GM12878 (cell line): ENCODE data around the gene CCDC27. TPM values are rescaled to one million over a fixed set of nuclear protein-coding genes. Genes with fewer than 3 reads are reported as not detected.

Source experiments
- ATAC-seq: fragments of 200-7000 bp; cut with Tn5 transposase; 3 replicates; pipeline ENCODE4 v1.9.1; 2020; ENCODE audit warnings: mild to moderate bottlenecking, moderate library complexity
- BruUV-seq: library from RNA; stranded (reverse); fragments of 400-500 nt; replicated peaks from 2 replicates; lab custom pipeline; 2021; lab: Mats Ljungman, UMichigan
- CTCF ChIA-PET: fragments of 300-600 bp; sonication (Branson Sonifier 250); formaldehyde crosslinking; extraction: SDS; loops from one replicate; lab custom pipeline; 2021; ENCODE audit warnings: inconsistent platforms; lab: Yijun Ruan, JAX
- POLR2A ChIA-PET: fragments of 350-600 bp; formaldehyde crosslinking; extraction: SDS; loops from one replicate; lab custom pipeline; 2021; ENCODE audit warnings: inconsistent platforms; lab: Charles Lee
- RAD21 ChIA-PET: fragments of 300-600 bp; sonication (Branson Sonifier 250); formaldehyde crosslinking; loops from one replicate; lab custom pipeline; 2023; ENCODE audit warnings: antibody characterized with exemption; ENCODE audit not compliant: unreplicated experiment; lab: Charles Lee
- SMC1A ChIA-PET: fragments of 300-600 bp; sonication (Branson Sonifier 250); formaldehyde crosslinking; loops from one replicate; lab custom pipeline; 2023; ENCODE audit not compliant: unreplicated experiment, uncharacterized antibody; lab: Charles Lee
- DNase-seq: peaks from one replicate; pipeline ENCODE4 v3.0.0-alpha.2; 2011; ENCODE audit warnings: low read depth, low spot score
- FAIRE-seq: peaks from 3 replicates; lab custom pipeline; 2011; peaks lifted over from hg19 to GRCh38; lab: Jason Lieb, UNC
- H2AFZ ChIP-seq: 2 replicates; pipeline ENCODE4 v1.6.0; 2011; ENCODE audit warnings: low read depth, low read length, control low read depth; ENCODE audit not compliant: control insufficient read depth
- H3K27ac ChIP-seq: 2 replicates; pipeline ENCODE4 v1.5.1; 2011; ENCODE audit warnings: control low read depth; ENCODE audit not compliant: control insufficient read depth, insufficient read depth
- H3K27me3 ChIP-seq, 2 experiments: replicated peaks in 1 of 2; 2 replicates each; pipeline versions ENCODE4 v1.6.0 to v1.6.1; 2011; ENCODE audit warnings: low read length in 1 of 2; ENCODE audit not compliant: control insufficient read depth in 2 of 2, insufficient read depth in 2 of 2
- H3K36me3 ChIP-seq, 2 experiments: 2 replicates each; pipeline ENCODE4 v1.5.1; 2011; ENCODE audit warnings: low read length in 1 of 2; ENCODE audit not compliant: control insufficient read depth in 2 of 2, insufficient read depth in 2 of 2
- H3K4me1 ChIP-seq: 2 replicates; pipeline ENCODE4 v1.6.1; 2011; ENCODE audit warnings: mild to moderate bottlenecking, low read length, moderate library complexity, mixed read lengths; ENCODE audit not compliant: control insufficient read depth, insufficient read depth
- H3K4me2 ChIP-seq: 2 replicates; pipeline ENCODE4 v1.6.0; 2011; ENCODE audit warnings: control low read depth; ENCODE audit not compliant: control insufficient read depth, insufficient read depth
- H3K4me3 ChIP-seq: fragments of 200-600 bp; sonication (generic); 2 replicates; pipeline ENCODE4 v1.5.1; 2016
- H3K79me2 ChIP-seq: 2 replicates; pipeline ENCODE4 v1.6.0; 2011; ENCODE audit warnings: low read length; ENCODE audit not compliant: control insufficient read depth, insufficient read depth
- H3K9ac ChIP-seq: 2 replicates; pipeline ENCODE4 v1.8.0; 2011; ENCODE audit warnings: low read length, control low read depth, mixed read lengths; ENCODE audit not compliant: control insufficient read depth, insufficient read depth
- H3K9me3 ChIP-seq: replicated peaks from 3 replicates; pipeline ENCODE4 v1.5.1; 2011; ENCODE audit warnings: mild to moderate bottlenecking, low read length; ENCODE audit not compliant: control insufficient read depth, insufficient read depth
- H4K20me1 ChIP-seq: 2 replicates; pipeline ENCODE4 v1.6.0; 2011; ENCODE audit not compliant: control insufficient read depth, insufficient read depth
- CBX5 ChIP-seq: sonication (generic); IDR thresholded peaks from 2 replicates; pipeline ENCODE4 v1.6.1; 2016; ENCODE audit warnings: low read depth, moderate library complexity, mild to moderate bottlenecking, inconsistent platforms
- CREM ChIP-seq: IDR thresholded peaks from 2 replicates; pipeline ENCODE4 v1.6.1; 2014; ENCODE audit warnings: antibody characterized with exemption, low read depth
- DPF2 ChIP-seq: fragments of 450-650 bp; IDR thresholded peaks from 2 replicates; pipeline ENCODE4 v1.6.1; 2017; ENCODE audit warnings: mild to moderate bottlenecking
- ELK1 ChIP-seq: IDR thresholded peaks from 2 replicates; pipeline ENCODE4 v1.6.1; 2012; ENCODE audit warnings: low read depth, low read length, improper control_type of control experiment
- EZH2 ChIP-seq: IDR thresholded peaks from 2 replicates; pipeline ENCODE4 v1.6.1; 2012; ENCODE audit warnings: low read depth, mild to moderate bottlenecking, control low read depth, inconsistent platforms, low read length, borderline replicate concordance; ENCODE audit not compliant: control insufficient read depth
- GABPA ChIP-seq: IDR thresholded peaks from 2 replicates; pipeline ENCODE4 v1.6.1; 2014; ENCODE audit warnings: antibody characterized with exemption, low read depth, mild to moderate bottlenecking, inconsistent platforms
- JUND ChIP-seq: IDR thresholded peaks from 2 replicates; pipeline ENCODE4 v1.6.1; 2012; ENCODE audit warnings: low read depth, mild to moderate bottlenecking, low read length, improper control_type of control experiment, moderate library complexity
- MLLT1 ChIP-seq: fragments of 450-650 bp; IDR thresholded peaks from 2 replicates; pipeline ENCODE4 v1.6.1; 2016; ENCODE audit warnings: mild to moderate bottlenecking
- MTA3 ChIP-seq: IDR thresholded peaks from 2 replicates; pipeline ENCODE4 v1.6.1; 2012; ENCODE audit warnings: low read length, inconsistent platforms, borderline replicate concordance
- PML ChIP-seq: IDR thresholded peaks from 2 replicates; pipeline ENCODE4 v1.6.1; 2012; ENCODE audit warnings: low read length, inconsistent platforms
- POLR2AphosphoS5 ChIP-seq: IDR thresholded peaks from 2 replicates; pipeline ENCODE4 v1.6.1; 2011; ENCODE audit warnings: mild to moderate bottlenecking, low read length, inconsistent platforms
- POU2F2 ChIP-seq: IDR thresholded peaks from 3 replicates; pipeline ENCODE4 v1.6.1; 2011; ENCODE audit warnings: low read depth, mild to moderate bottlenecking, low read length, borderline replicate concordance
- RAD21 ChIP-seq: IDR thresholded peaks from 2 replicates; pipeline ENCODE4 v1.6.1; 2011; ENCODE audit warnings: mild to moderate bottlenecking, low read depth, low read length, moderate library complexity; ENCODE audit not compliant: insufficient read depth
- SMARCA5 ChIP-seq: fragments of 450-650 bp; IDR thresholded peaks from 2 replicates; pipeline ENCODE4 v1.6.1; 2017; ENCODE audit warnings: mild to moderate bottlenecking
- SMC3 ChIP-seq: IDR thresholded peaks from 2 replicates; pipeline ENCODE4 v1.6.1; 2011; ENCODE audit warnings: low read length, improper control_type of control experiment, borderline replicate concordance
- STAT1 ChIP-seq: fragments of 450-650 bp; conservative IDR thresholded peaks from 2 replicates; pipeline ENCODE4 v1.6.1; 2014; ENCODE audit warnings: antibody characterized with exemption, mild to moderate bottlenecking
- TARDBP ChIP-seq: IDR thresholded peaks from 2 replicates; pipeline ENCODE4 v1.6.1; 2016; ENCODE audit warnings: borderline replicate concordance
- TCF3 ChIP-seq: IDR thresholded peaks from 2 replicates; pipeline ENCODE4 v1.6.1; 2012; ENCODE audit warnings: low read depth, mild to moderate bottlenecking, low read length, borderline replicate concordance; ENCODE audit not compliant: insufficient read depth
- YBX1 ChIP-seq: fragments of 450-650 bp; IDR thresholded peaks from 2 replicates; pipeline ENCODE4 v1.6.1; 2016; ENCODE audit warnings: antibody characterized with exemption
- ZNF384 ChIP-seq: IDR thresholded peaks from 2 replicates; pipeline ENCODE4 v1.6.1; 2012; ENCODE audit warnings: low read depth, mild to moderate bottlenecking, low read length, improper control_type of control experiment, borderline replicate concordance
- WGBS: methylation state at CpG from one replicate; pipeline ENCODE4 v1.1.6; 2016; ENCODE audit warnings: low lambda C conversion rate; ENCODE audit not compliant: insufficient replicate concordance, insufficient coverage; ENCODE audit errors: missing lambda C conversion rate; 5-methylcytosine and 5-hydroxymethylcytosine counted together
- in situ Hi-C: fragments of 300-500 bp; cut with MboI; formaldehyde crosslinking; loops from 9 replicates; pipeline ENCODE4 v1.14.3; 2018; ENCODE audit warnings: mixed read lengths
- intact Hi-C: fragments of 100-400 bp; cut with micrococcal nuclease; formaldehyde crosslinking; loops from one replicate; pipeline ENCODE4 v1.14.2; 2022; ENCODE audit not compliant: unreplicated experiment
- polyA plus RNA-seq, 11 experiments: library from polyadenylated mRNA; depleted of rRNA in 4 of 11; unstranded in 6 of 11; stranded (reverse) in 5 of 11; fragments of >200 nt; fragmentation: Nextera tagmentation in 4 of 11; fragmentation: Illumina TruSeq in 1 of 11; extraction: Ambion mirVana in 4 of 11; extraction: Trizol in 1 of 11; gene quantifications; 1 replicate in 1 of 11; 2 replicates in 10 of 11; pipeline versions ENCODE4 v1.2.1 to v1.2.3, GENCODE V29; 2011 to 2016; ENCODE audit warnings: inconsistent platforms in 2 of 11, missing spikeins in 2 of 11, low read depth in 1 of 11
- total RNA-seq, 4 experiments: library from RNA; depleted of rRNA in 3 of 4; stranded (reverse); fragments of >200 nt in 3 of 4; fragmentation: Illumina TruSeq in 1 of 4; extraction: Trizol in 1 of 4; gene quantifications; 2 replicates each; pipeline versions ENCODE4 v1.2.1 to v1.2.3, GENCODE V29; 2013 to 2021
- TF ChIP-seq, protein P1 (sequence below): IDR thresholded peaks from 2 replicates; pipeline ENCODE4 v1.6.1; 2011; ENCODE audit warnings: borderline replicate concordance, low read depth, mild to moderate bottlenecking, moderate library complexity, mixed read lengths, low read length; ENCODE audit not compliant: insufficient read depth; ENCODE audit errors: extremely low read length

The CCDC27 gene
- total and polyA plus RNA-seq, 10 of the 15 experiments (the other 5 are each of a cell fraction or from before 2014, with no cell fraction given): 0.05 TPM; not detected in 9

- TF ChIP-seq MLLT1 (no peak), STAT1 (no peak)
Measured at GRCh38 chr1:3752400-3752945, at the start of gene CCDC27 (continued).

GRCh38 chr1:3702528-3702927, 49.7 kb upstream of the CCDC27 start:
- H2AFZ ChIP-seq: no peak overlapping the region
- ATAC-seq (no peak), FAIRE-seq (no peak), DNase-seq (no peak)
- H3K79me2 ChIP-seq: no peaks in the 10 kb centered on the region
- peaks cover 0 to 18% of the 10 kb centered on the region in 2 experiments; a peak in 3 of 4 replicates for H3K36me3 ChIP-seq
- no peak overlapping the region for H3K4me3 ChIP-seq
- no peak overlapping the region for H3K9ac ChIP-seq
- no TSS peak for BruUV-seq
- ChIA-PET RAD21 (no interaction called here), SMC1A (no interaction called here), POLR2A (no interaction called here), CTCF (interaction anchor here (0.7 kb wide), 1 partner anchor 50 kb away, joined by 3 read pairs; the partner anchor contains the start of gene TP73)
- no peak overlapping the region for H3K27ac ChIP-seq
- H3K4me1 ChIP-seq: no peaks in the 10 kb centered on the region
- H3K27me3 ChIP-seq: no peaks in the 10 kb centered on the region
- H3K4me2 ChIP-seq: no peak overlapping the region
- in situ Hi-C loops: no loop called here
- TF ChIP-seq SMC3: no peak
- no peak for TF ChIP-seq ZNF384
- no peak for TF ChIP-seq CREM
- no peak for TF ChIP-seq ELK1
- TF ChIP-seq JUND: no peak
- no peak for TF ChIP-seq YBX1
- no peak for TF ChIP-seq TARDBP
- no peak for TF ChIP-seq SMARCA5
- TF ChIP-seq RAD21: no peak
- no peak for TF ChIP-seq GABPA
- TF ChIP-seq DPF2: no peak
- TF ChIP-seq, protein P1, sequence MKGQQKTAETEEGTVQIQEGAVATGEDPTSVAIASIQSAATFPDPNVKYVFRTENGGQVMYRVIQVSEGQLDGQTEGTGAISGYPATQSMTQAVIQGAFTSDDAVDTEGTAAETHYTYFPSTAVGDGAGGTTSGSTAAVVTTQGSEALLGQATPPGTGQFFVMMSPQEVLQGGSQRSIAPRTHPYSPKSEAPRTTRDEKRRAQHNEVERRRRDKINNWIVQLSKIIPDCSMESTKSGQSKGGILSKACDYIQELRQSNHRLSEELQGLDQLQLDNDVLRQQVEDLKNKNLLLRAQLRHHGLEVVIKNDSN: no peak
- TF ChIP-seq TCF3: no peak
- TF ChIP-seq POLR2AphosphoS5: no peak
- no peak for TF ChIP-seq POU2F2
- no peak for TF ChIP-seq EZH2
- no peak for TF ChIP-seq MTA3
- no peak for TF ChIP-seq CBX5
- no peak for TF ChIP-seq PML
- intact Hi-C loops: no loop called here
- H4K20me1 ChIP-seq: no peaks in the 10 kb centered on the region
- WGBS: 89% methylated on average over 19 of the region's 19 CpGs
- no peaks in the 10 kb centered on the region for H3K9me3 ChIP-seq
